Neuronal stem cell (in vitro differentiated cells): ENCODE data around the gene SCART1.

Experiments used
- DNase-seq: peaks from one replicate; pipeline ENCODE4 v3.0.0-alpha.2; 2013; ENCODE audit warnings: low spot score
- H2AFZ ChIP-seq: one replicate; pipeline ENCODE4 v1.6.1; 2013; ENCODE audit warnings: mild to moderate bottlenecking, low read length, inconsistent platforms
- H2AK5ac ChIP-seq: 2 replicates; pipeline ENCODE4 v1.6.1; 2013; ENCODE audit warnings: low read depth, mild to moderate bottlenecking, inconsistent platforms, low read length, moderate library complexity, mixed read lengths
- H2BK120ac ChIP-seq: 2 replicates; pipeline ENCODE4 v1.6.1; 2013; ENCODE audit warnings: low read depth, mild to moderate bottlenecking, inconsistent platforms, low read length, moderate library complexity, mixed read lengths
- H2BK12ac ChIP-seq: one replicate; pipeline ENCODE4 v1.6.1; 2013; ENCODE audit warnings: low read length, inconsistent platforms
- H2BK15ac ChIP-seq: 2 replicates; pipeline ENCODE4 v1.6.1; 2013; ENCODE audit warnings: mild to moderate bottlenecking, low read length, inconsistent platforms, mixed read lengths
- H2BK5ac ChIP-seq: one replicate; pipeline ENCODE4 v1.6.1; 2013; ENCODE audit warnings: inconsistent platforms, mild to moderate bottlenecking, low read length, moderate library complexity
- H3K14ac ChIP-seq: one replicate; pipeline ENCODE4 v1.6.1; 2013; ENCODE audit warnings: low read length, inconsistent platforms
- H3K18ac ChIP-seq: 2 replicates; pipeline ENCODE4 v1.6.1; 2013; ENCODE audit warnings: low read length, inconsistent platforms
- H3K23ac ChIP-seq: 2 replicates; pipeline ENCODE4 v1.6.1; 2013; ENCODE audit warnings: low read depth, mild to moderate bottlenecking, mixed read lengths, low read length, inconsistent platforms; ENCODE audit not compliant: poor library complexity
- H3K27ac ChIP-seq: replicated peaks from 3 replicates; pipeline ENCODE4 v1.5.1; 2013; ENCODE audit warnings: low read length, inconsistent platforms
- H3K27me3 ChIP-seq, 3 experiments: 2 replicates each; pipeline ENCODE4 v1.6.1; 2013; ENCODE audit warnings: low read length in 3 of 3, mild to moderate bottlenecking in 2 of 3, inconsistent platforms in 1 of 3, low read depth in 1 of 3, mixed read lengths in 1 of 3, moderate library complexity in 1 of 3; ENCODE audit not compliant: control insufficient read depth in 3 of 3, insufficient read depth in 3 of 3
- H3K36me3 ChIP-seq, 2 donors: replicated peaks in 1 of 2; 2 replicates each; pipeline ENCODE4 v1.6.1; 2013; ENCODE audit warnings: low read length in 2 of 2; ENCODE audit not compliant: control insufficient read depth in 2 of 2, insufficient read depth in 2 of 2
- H3K4ac ChIP-seq: 2 replicates; pipeline ENCODE4 v1.6.1; 2013; ENCODE audit warnings: inconsistent platforms, mild to moderate bottlenecking, low read length, moderate library complexity
- H3K4me1 ChIP-seq, 2 donors: 1 replicate in 1 of 2; 2 replicates in 1 of 2; pipeline ENCODE4 v1.6.1; 2013; ENCODE audit warnings: low read length in 2 of 2, low read depth in 1 of 2; ENCODE audit not compliant: control insufficient read depth in 2 of 2, insufficient read depth in 1 of 2
- H3K4me2 ChIP-seq: one replicate; pipeline ENCODE4 v1.6.1; 2013; ENCODE audit warnings: mild to moderate bottlenecking, low read length, inconsistent platforms; ENCODE audit not compliant: insufficient read depth, poor library complexity, severe bottlenecking
- H3K4me3 ChIP-seq, 2 donors: 2 replicates each; pipeline ENCODE4 v1.5.1; 2013; ENCODE audit warnings: low read length in 2 of 2, mild to moderate bottlenecking in 2 of 2, inconsistent platforms in 1 of 2, moderate library complexity in 1 of 2
- H3K79me1 ChIP-seq: one replicate; pipeline ENCODE4 v1.6.1; 2013; ENCODE audit warnings: low read depth, mild to moderate bottlenecking, inconsistent platforms, low read length, moderate library complexity
- H3K9ac ChIP-seq: one replicate; pipeline ENCODE4 v1.6.1; 2013; ENCODE audit warnings: mild to moderate bottlenecking, low read depth, low read length, inconsistent platforms; ENCODE audit not compliant: poor library complexity
- H3K9me3 ChIP-seq, 2 donors: replicated peaks in 1 of 2; 2 replicates each; pipeline versions ENCODE3 to v1.6.1; 2013; ENCODE audit warnings: low read length in 2 of 2, mild to moderate bottlenecking in 2 of 2, inconsistent platforms in 1 of 2, low read depth in 1 of 2, mixed read lengths in 1 of 2, moderate library complexity in 1 of 2; ENCODE audit not compliant: control insufficient read depth in 2 of 2, insufficient read depth in 1 of 2
- H4K8ac ChIP-seq: one replicate; pipeline ENCODE4 v1.6.1; 2013; ENCODE audit warnings: low read depth, mild to moderate bottlenecking, inconsistent platforms, low read length, moderate library complexity
- H4K91ac ChIP-seq: one replicate; pipeline ENCODE4 v1.6.1; 2013; ENCODE audit warnings: low read length, low read depth, mild to moderate bottlenecking, inconsistent platforms; ENCODE audit not compliant: poor library complexity
- WGBS, 2 donors: extraction: QIAGEN DNeasy Blood & Tissue Kit; methylation state at CpG; one replicate each; pipeline ENCODE4 v1.1.7; 2013; ENCODE audit warnings: missing lambda C conversion rate in 2 of 2, mixed read lengths in 1 of 2; ENCODE audit not compliant: insufficient read length in 2 of 2, insufficient replicate concordance in 1 of 2; ENCODE audit errors: extremely low coverage in 2 of 2; 5-methylcytosine and 5-hydroxymethylcytosine counted together

The SCART1 gene

DNA sequence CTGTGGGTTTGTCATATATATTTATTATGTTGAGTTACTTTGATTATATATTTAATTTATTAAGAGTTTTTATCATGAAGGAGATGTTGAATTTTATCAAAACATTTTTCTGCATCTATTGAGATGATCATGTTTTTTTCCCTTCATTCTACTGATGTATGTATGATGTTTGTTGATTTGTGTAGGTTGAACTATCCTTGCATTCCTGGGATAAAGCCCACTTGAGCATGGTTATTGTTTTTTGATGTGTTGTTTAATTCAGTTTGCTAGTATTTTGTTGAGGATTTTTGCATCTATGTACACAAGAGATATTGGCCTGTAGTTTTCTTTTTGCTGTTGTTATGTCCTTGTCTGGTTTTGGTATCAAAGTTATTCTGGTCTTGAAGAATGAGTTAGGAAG, 31.1 kb downstream of the SCART1 start:
- Histone ChIP-seq H2BK15ac (no peak overlapping the region), H3K27ac (no peak overlapping the region), H3K18ac (no peak overlapping the region), H3K14ac (no peak overlapping the region), H2AK5ac (no peak overlapping the region), H4K91ac (no peak overlapping the region), H3K4me3 (no peak overlapping the region), H2BK120ac (no peak overlapping the region), H3K27me3 (peaks cover 0 to 12% (median 0%) of the 10 kb centered on the region in 3 experiments), H4K8ac (no peak overlapping the region), H3K9me3 (peaks cover 5 to 30% of the 10 kb centered on the region in 2 donors), H2AFZ (no peak overlapping the region), H3K79me1 (no peaks in the 10 kb centered on the region), H3K4ac (no peak overlapping the region), H2BK5ac (no peak overlapping the region), H3K4me1 (no peaks in the 10 kb centered on the region), H3K36me3 (no peaks in the 10 kb centered on the region), H2BK12ac (no peak overlapping the region), H3K9ac (no peak overlapping the region), H3K4me2 (no peak overlapping the region), H3K23ac (no peak overlapping the region)
- DNase-seq = no peak

DNA sequence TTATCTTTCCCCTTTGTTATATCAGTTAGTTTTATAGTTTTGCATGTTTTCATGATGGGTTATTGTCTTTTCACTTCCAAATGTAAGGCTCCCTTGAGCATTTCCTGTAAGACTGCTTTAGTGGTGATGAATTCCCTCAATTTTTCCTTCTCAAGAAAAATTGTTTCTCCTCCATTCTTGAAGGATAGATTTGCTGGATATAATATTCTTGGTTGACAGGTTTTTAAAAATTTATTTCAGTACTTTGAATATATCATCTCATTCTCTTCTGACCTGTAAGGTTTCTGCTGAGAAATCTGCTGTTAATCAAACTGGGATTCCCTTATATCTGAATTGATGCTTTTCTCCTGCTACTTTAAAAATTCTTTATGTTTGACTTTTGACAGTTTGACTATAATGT, 33.3 kb downstream of the SCART1 start:
- Histone ChIP-seq H3K36me3 (no peaks in the 10 kb centered on the region), H3K4me1 (no peaks in the 10 kb centered on the region), H3K27me3 (peaks cover 0 to 2% (median 0%) of the 10 kb centered on the region in 3 experiments), H3K9me3 (peaks cover 5 to 24% of the 10 kb centered on the region in 2 donors), H2AK5ac (no peak overlapping the region), H2AFZ (no peak overlapping the region), H3K14ac (no peak overlapping the region), H3K4me2 (no peak overlapping the region), H3K79me1 (no peaks in the 10 kb centered on the region), H3K18ac (no peak overlapping the region), H4K91ac (no peak overlapping the region), H2BK5ac (no peak overlapping the region), H2BK15ac (no peak overlapping the region), H3K23ac (no peak overlapping the region), H4K8ac (no peak overlapping the region), H3K27ac (no peak overlapping the region), H3K4me3 (no peak overlapping the region), H2BK12ac (no peak overlapping the region), H3K9ac (no peak overlapping the region), H2BK120ac (no peak overlapping the region), H3K4ac (no peak overlapping the region)
- no peak for DNase-seq

DNA sequence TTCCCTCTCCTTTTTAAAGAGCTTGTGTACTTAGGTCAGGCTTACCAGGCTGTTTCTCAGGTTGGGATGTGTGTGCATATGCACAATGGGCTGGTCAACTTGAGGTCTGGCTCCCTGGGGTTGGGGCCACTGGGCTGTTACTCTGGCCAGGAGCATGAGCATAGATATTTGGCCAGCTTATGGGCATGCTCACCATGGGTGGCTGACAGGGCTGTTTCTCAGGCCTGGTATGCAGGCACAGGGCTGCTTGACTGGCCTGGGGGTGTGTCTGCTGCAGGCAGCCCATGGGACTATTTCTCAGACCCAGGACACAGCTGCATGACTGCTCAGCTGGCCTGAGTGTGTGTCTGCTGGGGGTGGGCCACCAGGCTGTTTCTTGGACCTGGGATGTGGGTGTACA, 34.6 kb downstream of the SCART1 start:
- Histone ChIP-seq H2BK12ac (no peak overlapping the region), H3K27ac (no peak overlapping the region), H3K18ac (no peak overlapping the region), H4K91ac (no peak overlapping the region), H2BK15ac (no peak overlapping the region), H3K4ac (no peak overlapping the region), H3K4me3 (no peak overlapping the region), H2BK5ac (no peak overlapping the region), H2AK5ac (no peak overlapping the region), H3K4me1 (no peaks in the 10 kb centered on the region), H4K8ac (no peak overlapping the region), H3K79me1 (no peaks in the 10 kb centered on the region), H3K4me2 (no peak overlapping the region), H3K23ac (no peak overlapping the region), H3K9me3 (peaks cover 5 to 24% of the 10 kb centered on the region in 2 donors), H3K36me3 (no peaks in the 10 kb centered on the region), H3K9ac (no peak overlapping the region), H2AFZ (no peak overlapping the region), H3K27me3 (no peaks in the 10 kb centered on the region), H3K14ac (no peak overlapping the region), H2BK120ac (no peak overlapping the region)
- DNase-seq = no peak

DNA sequence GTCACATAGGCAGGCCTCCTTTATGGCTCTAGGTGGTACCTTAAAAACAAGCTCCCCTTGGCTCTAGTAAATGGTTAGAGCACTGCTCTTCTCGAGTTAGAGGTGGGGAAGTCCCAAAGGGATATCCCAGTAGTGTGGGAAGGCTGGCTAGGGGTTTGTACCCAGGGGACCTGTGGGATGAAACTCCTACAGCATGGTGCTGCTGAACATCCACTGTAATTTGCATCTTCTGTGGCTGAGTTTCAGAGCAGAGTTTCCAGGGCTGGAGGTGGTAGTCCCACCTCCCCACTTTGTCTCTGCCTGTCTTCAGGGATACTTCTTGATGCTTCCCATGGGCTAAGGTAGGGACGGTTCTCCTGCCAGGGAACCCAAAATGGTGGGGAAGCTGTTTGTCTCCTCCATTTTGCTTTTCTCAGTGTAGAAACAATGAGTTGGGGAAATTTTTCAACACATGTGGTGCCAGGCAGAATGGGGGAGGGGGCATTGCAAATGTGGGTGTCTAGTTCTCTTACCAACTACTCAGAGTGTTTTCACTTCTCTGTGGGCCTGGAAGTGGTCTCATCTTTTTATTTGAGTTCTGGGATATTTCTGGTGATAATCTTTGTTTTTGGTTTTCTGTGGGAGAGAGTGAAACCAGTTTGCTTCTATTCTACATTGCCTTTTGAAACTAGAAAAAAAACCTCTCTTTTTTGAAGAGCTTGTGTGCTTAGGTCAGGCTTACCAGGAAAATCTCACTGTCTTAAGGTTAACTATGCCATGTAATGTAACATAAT, 36.3 kb downstream of the SCART1 start:
- Histone ChIP-seq H3K9ac (no peak overlapping the region), H2BK120ac (no peak overlapping the region), H3K36me3 (no peaks in the 10 kb centered on the region), H3K23ac (no peak overlapping the region), H3K14ac (no peak overlapping the region), H4K8ac (no peak overlapping the region), H2BK5ac (no peak overlapping the region), H3K4me3 (no peak overlapping the region), H3K27me3 (no peaks in the 10 kb centered on the region), H3K79me1 (no peaks in the 10 kb centered on the region), H2AFZ (no peak overlapping the region), H4K91ac (no peak overlapping the region), H2BK15ac (no peak overlapping the region), H3K4me2 (no peak overlapping the region), H2BK12ac (no peak overlapping the region), H2AK5ac (no peak overlapping the region), H3K18ac (no peak overlapping the region), H3K4ac (no peak overlapping the region), H3K4me1 (no peaks in the 10 kb centered on the region), H3K9me3 (peaks cover 5 to 20% of the 10 kb centered on the region in 2 donors), H3K27ac (no peak overlapping the region)
- no CpG with 5 or more reads among the region's 2 CpGs for WGBS, 2 donors
- DNase-seq = no peak
